Progenitor cell of endocrine pancreas (in vitro differentiated cells): ENCODE results near the gene KTI12. TPM values are rescaled to one million over a fixed set of nuclear protein-coding genes. Genes with fewer than 3 reads are reported as not detected.
A peak's percentile ranks its signal among the peaks of the same experiment; 100 is the strongest.
"Not testable (repeated sequence)": the region's sequence is repeated elsewhere in the genome, so short reads cannot be mapped to it uniquely, and the experiment has no call there.

Experiments
- DNase-seq: peaks from one replicate; pipeline ENCODE4 v3.0.0; 2021; ENCODE audit warnings: low spot score; ENCODE audit not compliant: unreplicated experiment
- H3K27ac Mint-ChIP-seq: 2 replicates; pipeline ENCODE4 v1.8.0; 2021; ENCODE audit warnings: mild to moderate bottlenecking, moderate library complexity, mixed read lengths
- H3K27me3 Mint-ChIP-seq: 2 replicates; pipeline ENCODE4 v1.8.0; 2021; ENCODE audit warnings: mixed read lengths
- H3K36me3 Mint-ChIP-seq: 2 replicates; pipeline ENCODE4 v1.8.0; 2022; ENCODE audit warnings: mixed read lengths; ENCODE audit not compliant: insufficient read depth
- H3K4me1 Mint-ChIP-seq: 2 replicates; pipeline ENCODE4 v1.8.0; 2021; ENCODE audit warnings: low read depth, mixed read lengths
- H3K4me3 Mint-ChIP-seq: 2 replicates; pipeline ENCODE4 v1.8.0; 2021; ENCODE audit warnings: low read depth, mild to moderate bottlenecking, moderate library complexity, mixed read lengths
- H3K9me3 Mint-ChIP-seq: 2 replicates; pipeline ENCODE4 v1.8.0; 2021; ENCODE audit warnings: low read depth, mixed read lengths
- long read RNA-seq: library from polyadenylated mRNA; unstranded; transcript quantifications from one replicate; pipeline ENCODE4 v2.0.0, GENCODE V29; 2020
- total RNA-seq: library from RNA; stranded (reverse); gene quantifications from 2 replicates; pipeline ENCODE4 v1.2.1, GENCODE V29; 2021
- TF ChIP-seq, protein P1 (sequence below): fragments of 200-600 bp; sonication (generic); IDR thresholded peaks from one replicate; pipeline ENCODE4 v1.5.0; 2021; ENCODE audit warnings: antibody characterized with exemption, mild to moderate bottlenecking; ENCODE audit not compliant: unreplicated experiment

The KTI12 gene, protein sequence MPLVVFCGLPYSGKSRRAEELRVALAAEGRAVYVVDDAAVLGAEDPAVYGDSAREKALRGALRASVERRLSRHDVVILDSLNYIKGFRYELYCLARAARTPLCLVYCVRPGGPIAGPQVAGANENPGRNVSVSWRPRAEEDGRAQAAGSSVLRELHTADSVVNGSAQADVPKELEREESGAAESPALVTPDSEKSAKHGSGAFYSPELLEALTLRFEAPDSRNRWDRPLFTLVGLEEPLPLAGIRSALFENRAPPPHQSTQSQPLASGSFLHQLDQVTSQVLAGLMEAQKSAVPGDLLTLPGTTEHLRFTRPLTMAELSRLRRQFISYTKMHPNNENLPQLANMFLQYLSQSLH
- 8.3 and 8.5 TPM in 2 replicates for total RNA-seq
- long read RNA-seq, transcript KTI12-201 (1 exons, 1,714 nt), result major isoform, 28 of 28 reads
- long read RNA-seq, partial matches to known transcripts, result 0 of 28 reads
- long read RNA-seq, other reads (novel, unspliced or antisense), result 0 of 28 reads

DNA sequence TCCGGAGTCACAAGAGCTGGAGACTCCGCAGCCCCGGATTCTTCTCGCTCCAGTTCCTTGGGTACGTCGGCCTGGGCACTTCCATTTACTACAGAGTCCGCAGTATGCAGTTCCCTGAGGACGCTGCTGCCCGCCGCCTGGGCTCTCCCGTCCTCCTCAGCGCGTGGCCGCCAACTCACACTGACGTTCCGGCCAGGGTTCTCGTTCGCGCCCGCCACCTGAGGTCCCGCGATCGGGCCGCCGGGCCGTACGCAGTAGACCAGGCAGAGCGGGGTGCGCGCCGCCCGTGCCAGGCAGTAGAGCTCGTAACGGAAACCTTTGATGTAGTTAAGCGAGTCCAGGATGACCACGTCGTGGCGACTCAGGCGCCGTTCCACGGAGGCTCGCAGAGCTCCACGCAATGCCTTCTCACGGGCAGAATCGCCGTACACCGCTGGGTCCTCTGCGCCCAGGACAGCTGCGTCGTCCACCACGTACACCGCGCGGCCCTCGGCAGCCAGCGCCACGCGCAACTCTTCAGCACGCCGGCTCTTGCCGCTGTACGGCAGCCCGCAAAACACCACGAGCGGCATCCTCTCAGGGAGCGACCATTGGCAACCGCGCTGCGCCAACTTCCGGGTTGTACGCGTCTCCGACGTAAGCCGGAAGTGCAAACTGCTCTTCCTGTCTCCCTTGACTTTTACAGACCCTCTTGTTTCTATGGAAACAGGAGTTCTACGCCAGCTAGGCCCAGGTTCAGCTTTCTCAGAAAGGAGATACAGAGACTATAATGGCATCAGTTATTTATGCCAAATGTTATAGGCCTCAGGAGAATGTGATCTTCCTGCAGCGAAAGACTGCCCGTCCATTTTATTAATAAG lies at the start of gene KTI12:
Gene KTI12 (minus strand): TSS at position 621 of the 860 bp plus-strand sequence. CDS start 49 bp downstream, at position 572.
- Mint-ChIP-seq H3K36me3 (peaks cover 14% of the 10 kb centered on the region), H3K27ac (peak within 1 kb of the TSS; percentile 96), H3K4me3 (peak within 1 kb of the TSS; percentile 89), H3K27me3 (no peaks in the 10 kb centered on the region), H3K4me1 (peaks cover 30% of the 10 kb centered on the region), H3K9me3 (no peaks in the 10 kb centered on the region)
- peak; percentile 51 for DNase-seq
- TF ChIP-seq, protein P1, sequence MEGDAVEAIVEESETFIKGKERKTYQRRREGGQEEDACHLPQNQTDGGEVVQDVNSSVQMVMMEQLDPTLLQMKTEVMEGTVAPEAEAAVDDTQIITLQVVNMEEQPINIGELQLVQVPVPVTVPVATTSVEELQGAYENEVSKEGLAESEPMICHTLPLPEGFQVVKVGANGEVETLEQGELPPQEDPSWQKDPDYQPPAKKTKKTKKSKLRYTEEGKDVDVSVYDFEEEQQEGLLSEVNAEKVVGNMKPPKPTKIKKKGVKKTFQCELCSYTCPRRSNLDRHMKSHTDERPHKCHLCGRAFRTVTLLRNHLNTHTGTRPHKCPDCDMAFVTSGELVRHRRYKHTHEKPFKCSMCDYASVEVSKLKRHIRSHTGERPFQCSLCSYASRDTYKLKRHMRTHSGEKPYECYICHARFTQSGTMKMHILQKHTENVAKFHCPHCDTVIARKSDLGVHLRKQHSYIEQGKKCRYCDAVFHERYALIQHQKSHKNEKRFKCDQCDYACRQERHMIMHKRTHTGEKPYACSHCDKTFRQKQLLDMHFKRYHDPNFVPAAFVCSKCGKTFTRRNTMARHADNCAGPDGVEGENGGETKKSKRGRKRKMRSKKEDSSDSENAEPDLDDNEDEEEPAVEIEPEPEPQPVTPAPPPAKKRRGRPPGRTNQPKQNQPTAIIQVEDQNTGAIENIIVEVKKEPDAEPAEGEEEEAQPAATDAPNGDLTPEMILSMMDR, result no peak

DNA sequence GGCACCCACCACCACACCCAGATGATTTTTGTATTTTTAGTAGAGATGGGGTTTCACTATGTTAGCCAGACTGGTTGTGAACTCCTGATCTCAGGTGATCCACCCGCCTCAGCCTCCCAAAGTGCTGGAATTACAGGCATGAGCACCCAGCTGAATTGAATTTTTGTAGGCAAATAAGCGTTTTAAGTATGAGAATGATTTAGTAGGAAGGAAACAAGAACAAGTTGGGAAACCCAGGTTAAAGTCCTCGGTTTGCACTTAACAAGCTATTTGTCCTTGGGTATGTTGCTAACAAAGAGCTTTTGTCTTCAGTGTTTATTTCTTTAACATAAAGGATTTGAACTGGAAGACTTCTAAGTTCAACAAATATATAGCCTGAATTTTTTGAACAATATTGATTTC lies 46.4 kb upstream of the KTI12 start:
- H3K4me1 Mint-ChIP-seq, result peaks cover 9% of the 10 kb centered on the region
- no peaks in the 10 kb centered on the region for H3K27me3 Mint-ChIP-seq
- H3K9me3 Mint-ChIP-seq, result no peaks in the 10 kb centered on the region
- TF ChIP-seq, protein P1, result no peak
- no peak for DNase-seq
- H3K36me3 Mint-ChIP-seq, result peaks cover 10% of the 10 kb centered on the region
- peak overlapping the region; percentile 94 for H3K27ac Mint-ChIP-seq
- peak overlapping the region; percentile 26 for H3K4me3 Mint-ChIP-seq

DNA sequence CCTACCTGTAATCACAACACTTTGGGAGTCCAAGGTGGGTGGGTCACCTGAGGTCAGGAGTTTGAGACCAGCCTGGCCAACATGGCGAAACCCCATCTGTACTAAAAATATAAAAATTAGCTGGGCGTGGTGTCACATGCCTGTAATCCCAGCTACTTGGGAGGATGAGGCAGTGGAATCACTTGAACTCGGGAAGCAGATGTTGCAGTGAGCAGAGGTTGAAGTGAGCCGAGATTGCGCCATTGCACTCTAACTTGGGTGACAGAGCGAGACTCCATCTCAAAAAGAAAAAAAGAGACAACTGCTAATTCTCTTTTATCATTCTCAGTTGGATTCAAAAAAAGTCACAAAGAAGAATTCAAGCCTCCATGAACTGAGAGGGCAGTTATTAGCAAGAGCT lies 43.7 kb upstream of the KTI12 start:
- not testable (repeated sequence) for DNase-seq, H3K27me3 Mint-ChIP-seq, H3K27ac Mint-ChIP-seq, H3K4me1 Mint-ChIP-seq, H3K9me3 Mint-ChIP-seq, H3K4me3 Mint-ChIP-seq
- H3K36me3 Mint-ChIP-seq, result peaks cover 13% of the 10 kb centered on the region

DNA sequence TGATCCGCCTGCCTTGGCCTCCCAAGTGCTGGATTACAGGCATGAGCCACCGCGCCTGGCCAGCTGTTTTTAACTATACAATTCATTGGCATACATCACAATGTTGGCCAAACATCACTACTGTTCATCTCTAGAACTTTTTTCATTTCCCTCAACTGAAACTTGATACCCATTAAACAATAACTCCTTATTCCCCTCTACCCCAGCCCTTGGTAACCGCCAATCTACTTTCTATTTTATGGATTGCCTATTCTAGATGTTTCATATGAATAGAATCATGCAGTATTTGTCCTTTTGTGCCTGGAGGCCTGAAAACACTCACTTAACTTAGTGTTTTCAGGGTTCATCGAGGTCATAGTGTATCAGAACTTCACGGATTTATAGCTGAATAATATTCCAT lies 38.7 kb upstream of the KTI12 start:
- no peaks in the 10 kb centered on the region for H3K27me3 Mint-ChIP-seq
- no peak for DNase-seq
- no peaks in the 10 kb centered on the region for H3K4me1 Mint-ChIP-seq
- H3K4me3 Mint-ChIP-seq, result no peak overlapping the region
- no peaks in the 10 kb centered on the region for H3K9me3 Mint-ChIP-seq
- TF ChIP-seq, protein P1, result no peak
- H3K27ac Mint-ChIP-seq, result peak overlapping the region; percentile 67
- peaks cover 11% of the 10 kb centered on the region for H3K36me3 Mint-ChIP-seq

DNA sequence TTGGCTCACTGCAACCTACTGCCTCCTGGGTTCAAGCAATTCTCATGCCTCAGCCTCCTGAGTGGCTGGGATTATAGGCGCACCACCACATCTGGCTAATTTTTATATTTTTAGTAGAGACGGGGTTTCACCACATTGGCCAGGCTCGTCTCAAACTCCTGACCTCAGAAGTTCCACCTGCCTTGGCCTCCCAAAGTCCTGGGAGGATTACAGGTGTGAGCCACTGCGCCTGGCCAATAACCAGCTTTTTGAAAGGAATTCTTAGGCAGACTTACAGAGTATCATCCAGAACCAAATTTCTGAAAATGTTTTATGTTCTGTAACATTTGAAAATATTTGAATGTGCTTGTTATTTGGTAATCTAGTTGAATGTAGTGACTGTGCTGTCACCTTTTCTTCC lies 37.1 kb upstream of the KTI12 start:
- H3K27ac Mint-ChIP-seq, result peak overlapping the region; percentile 5
- TF ChIP-seq, protein P1, result no peak
- H3K4me1 Mint-ChIP-seq, result no peaks in the 10 kb centered on the region
- H3K9me3 Mint-ChIP-seq, result no peaks in the 10 kb centered on the region
- H3K36me3 Mint-ChIP-seq, result peaks cover 11% of the 10 kb centered on the region
- no peak for DNase-seq
- H3K4me3 Mint-ChIP-seq, result no peak overlapping the region
- no peaks in the 10 kb centered on the region for H3K27me3 Mint-ChIP-seq
